ENCODE data around the gene EXOC5. TPM values are rescaled to one million over a fixed set of nuclear protein-coding genes. Genes with fewer than 3 reads are reported as not detected.

EXOC5 gene, protein sequence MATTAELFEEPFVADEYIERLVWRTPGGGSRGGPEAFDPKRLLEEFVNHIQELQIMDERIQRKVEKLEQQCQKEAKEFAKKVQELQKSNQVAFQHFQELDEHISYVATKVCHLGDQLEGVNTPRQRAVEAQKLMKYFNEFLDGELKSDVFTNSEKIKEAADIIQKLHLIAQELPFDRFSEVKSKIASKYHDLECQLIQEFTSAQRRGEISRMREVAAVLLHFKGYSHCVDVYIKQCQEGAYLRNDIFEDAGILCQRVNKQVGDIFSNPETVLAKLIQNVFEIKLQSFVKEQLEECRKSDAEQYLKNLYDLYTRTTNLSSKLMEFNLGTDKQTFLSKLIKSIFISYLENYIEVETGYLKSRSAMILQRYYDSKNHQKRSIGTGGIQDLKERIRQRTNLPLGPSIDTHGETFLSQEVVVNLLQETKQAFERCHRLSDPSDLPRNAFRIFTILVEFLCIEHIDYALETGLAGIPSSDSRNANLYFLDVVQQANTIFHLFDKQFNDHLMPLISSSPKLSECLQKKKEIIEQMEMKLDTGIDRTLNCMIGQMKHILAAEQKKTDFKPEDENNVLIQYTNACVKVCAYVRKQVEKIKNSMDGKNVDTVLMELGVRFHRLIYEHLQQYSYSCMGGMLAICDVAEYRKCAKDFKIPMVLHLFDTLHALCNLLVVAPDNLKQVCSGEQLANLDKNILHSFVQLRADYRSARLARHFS
- polyA plus RNA-seq (2013, experiment 1 of 2; ENCODE audit: insufficient read length) = 57.3 TPM
- polyA plus RNA-seq (2013, experiment 2 of 2; ENCODE audit: insufficient read length) = 52.4 TPM

DNA sequence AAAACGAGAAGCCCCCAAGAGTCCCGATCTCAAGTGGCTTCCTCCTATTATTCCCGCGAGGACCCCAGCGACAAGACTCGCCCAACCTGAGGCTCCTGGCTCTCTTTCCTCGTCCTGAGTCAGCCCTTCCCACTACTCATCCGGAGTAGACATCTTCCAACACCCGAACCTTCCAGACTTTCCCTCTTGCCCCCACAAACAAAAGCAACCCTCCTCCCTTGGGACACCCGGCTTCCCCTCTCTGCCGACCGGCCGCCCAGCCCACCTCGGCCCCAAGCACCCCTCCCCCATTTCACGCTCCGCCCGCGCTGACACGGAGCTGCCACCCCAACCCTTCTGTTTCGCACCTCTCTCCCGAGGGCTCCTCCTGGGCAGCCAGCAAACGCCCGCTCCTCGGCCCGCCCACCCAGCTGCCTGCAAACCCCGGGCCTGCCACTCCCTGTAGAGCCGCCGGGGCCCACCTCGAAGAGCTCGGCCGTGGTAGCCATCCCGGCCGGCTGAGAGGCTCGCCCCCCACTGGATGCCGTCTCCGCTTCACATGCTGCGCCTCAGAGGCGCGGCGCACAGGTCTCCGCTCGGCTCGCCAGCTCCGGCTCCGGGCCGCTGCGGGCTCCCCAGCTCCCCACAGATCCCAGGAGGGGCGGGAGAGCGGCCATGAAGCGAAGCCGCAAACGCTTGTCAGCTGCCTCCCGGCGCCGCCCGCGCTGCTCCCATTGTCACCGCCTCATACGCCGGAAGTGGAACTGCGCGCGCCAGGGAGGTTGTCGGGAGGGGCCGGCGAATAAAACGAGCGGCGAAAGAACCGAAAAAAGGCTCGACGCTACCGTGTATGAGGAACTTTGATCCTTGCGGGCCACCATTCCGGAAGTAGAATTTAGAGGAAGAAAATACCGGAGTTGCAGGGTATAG is at the start of gene EXOC5, which contains the start of gene AP5M1:
Gene EXOC5 (minus strand): TSS at position 745 of the 909 bp plus-strand sequence. CDS start 257 bp downstream, at position 488.
Gene AP5M1 (plus strand): TSS at position 811 of the 909 bp plus-strand sequence. CDS start 344 bp downstream, outside the sequence.
- peak; percentile 92 for DNase-seq

DNA sequence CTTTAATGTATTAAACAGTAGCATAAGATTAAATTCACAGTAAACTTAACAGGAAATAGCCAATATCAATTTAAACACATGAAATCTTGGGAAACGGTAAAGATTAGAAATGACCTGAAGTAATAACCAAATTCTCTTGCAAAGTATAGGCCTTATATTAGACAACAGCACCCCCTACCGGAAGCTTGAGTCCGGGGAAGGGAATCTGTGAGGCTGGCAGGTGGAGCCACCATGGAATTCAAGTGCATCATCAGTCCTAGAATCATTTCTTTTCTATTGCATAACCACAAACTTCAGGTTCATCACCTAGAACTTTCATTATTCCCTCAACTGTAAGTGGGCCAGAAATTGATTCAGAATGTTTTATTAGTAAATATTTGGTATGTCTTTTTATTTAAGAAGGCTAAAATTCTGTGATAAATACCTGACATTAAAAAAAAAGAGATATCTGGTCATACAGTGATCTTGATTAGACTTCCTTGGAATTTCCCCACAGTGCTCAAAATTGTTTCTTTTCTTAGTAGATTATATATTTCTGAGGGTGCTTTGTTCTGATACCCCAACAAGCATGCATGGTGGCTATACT is 48.6 kb upstream of the EXOC5 start:
- peak; percentile 64 for DNase-seq

DNA sequence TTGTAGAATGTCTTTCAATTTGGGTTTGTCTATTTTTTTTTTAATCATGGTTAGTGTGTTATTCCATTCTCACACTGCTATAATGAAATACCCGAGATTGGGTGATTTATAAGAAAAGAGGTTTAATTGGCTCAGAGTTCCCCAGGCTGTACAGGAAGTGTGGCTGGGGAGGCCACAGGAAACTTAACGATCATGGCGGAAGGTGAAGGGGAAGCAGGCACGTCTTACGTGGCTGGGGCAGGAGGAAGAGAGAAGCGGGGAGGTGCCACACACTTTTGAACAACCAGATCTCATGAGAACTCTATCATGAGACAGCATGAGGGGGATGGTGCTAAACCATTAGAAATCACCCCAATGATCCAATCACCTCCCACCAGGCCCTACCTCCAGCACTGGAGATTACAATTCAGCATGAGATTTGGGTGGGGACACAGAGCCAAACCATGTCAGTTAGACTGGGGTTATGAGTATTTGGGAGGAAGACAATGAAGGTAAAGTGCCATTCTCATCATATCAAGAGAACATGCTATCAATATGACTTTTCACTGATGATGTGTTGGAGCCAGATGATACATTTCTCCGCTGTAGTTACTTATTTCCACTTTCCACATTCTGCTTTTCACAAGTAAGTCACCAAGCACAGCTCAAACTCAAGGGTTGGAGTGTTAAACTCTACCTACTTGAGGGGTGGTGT is 45.8 kb upstream of the EXOC5 start:
- no peak for DNase-seq

DNA sequence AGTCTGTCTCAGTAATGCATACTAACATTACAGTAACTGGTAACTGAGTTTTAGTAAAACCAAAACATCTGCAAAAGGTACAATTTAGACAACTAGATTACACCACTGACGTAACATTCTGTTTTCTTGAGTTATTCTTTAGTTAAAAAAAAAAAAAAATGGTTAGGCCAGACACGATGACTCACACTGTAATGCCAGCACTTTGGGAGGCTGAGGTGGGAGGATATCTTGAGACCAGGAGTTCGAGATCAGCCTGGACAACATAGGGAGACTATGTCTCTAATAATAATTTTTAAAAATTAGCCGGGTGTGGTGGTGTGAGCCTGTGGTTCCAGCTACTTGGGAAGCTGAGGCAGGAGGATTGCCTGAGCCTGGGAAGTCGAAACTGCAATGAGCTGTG is 34.2 kb upstream of the EXOC5 start:
- DNase-seq = no peak

DNA sequence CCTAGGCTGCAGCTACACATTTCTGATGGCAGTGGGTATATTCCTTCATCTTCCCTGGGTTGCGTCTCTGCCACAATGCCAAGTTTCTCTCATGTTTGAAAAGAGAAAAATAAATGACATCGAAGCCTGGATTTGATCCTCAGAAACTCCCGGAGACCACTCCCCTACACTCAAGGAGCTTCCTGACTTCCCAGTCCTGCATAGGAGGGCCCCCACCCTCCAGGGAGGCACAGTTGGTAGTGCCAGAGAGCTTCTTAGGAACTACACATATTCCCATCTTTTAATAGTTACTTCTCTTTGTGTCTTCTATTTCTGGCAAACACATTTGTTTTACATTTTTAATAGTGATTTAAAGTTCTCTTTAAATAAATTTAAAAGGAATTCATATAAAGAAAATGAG is 30.8 kb upstream of the EXOC5 start:
- no peak for DNase-seq

DNA sequence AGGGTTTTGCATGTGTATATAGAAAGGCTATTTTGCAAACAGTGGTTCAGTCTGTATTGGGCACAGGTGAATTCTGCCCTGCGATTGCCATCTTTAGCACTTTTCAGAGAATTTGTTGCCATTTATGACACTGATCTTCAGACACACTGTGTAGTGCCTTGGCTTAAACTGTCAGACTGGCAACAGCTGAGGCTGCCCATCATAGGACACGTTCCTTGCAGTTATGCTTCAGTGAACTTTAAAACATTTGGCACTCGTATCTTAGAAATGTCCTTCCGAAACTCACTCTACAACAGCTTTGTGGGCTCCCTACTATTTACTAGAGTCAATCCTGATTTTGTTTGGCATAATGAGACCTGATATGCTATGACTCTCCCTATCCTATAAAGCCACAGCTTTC is 29.1 kb upstream of the EXOC5 start:
- DNase-seq = no peak

DNA sequence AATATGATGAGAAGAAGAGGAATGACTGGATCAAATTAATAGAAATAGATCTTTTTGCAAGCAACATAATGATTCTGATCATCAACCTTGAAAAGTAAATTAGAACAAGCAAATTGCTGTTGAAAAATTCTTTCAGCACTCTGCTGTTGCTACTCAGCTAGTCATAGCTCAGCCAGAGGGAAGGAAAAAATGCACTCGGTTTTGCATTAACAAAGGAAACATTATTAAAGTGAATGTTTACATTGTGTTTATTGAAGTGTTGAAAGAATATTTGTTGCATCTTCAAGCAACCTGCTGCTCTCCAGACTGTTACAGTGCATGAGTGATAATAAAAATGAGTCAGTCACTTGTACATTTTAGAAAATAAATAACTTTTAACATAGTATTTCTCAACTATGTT is 26.5 kb upstream of the EXOC5 start:
- no peak for DNase-seq

DNA sequence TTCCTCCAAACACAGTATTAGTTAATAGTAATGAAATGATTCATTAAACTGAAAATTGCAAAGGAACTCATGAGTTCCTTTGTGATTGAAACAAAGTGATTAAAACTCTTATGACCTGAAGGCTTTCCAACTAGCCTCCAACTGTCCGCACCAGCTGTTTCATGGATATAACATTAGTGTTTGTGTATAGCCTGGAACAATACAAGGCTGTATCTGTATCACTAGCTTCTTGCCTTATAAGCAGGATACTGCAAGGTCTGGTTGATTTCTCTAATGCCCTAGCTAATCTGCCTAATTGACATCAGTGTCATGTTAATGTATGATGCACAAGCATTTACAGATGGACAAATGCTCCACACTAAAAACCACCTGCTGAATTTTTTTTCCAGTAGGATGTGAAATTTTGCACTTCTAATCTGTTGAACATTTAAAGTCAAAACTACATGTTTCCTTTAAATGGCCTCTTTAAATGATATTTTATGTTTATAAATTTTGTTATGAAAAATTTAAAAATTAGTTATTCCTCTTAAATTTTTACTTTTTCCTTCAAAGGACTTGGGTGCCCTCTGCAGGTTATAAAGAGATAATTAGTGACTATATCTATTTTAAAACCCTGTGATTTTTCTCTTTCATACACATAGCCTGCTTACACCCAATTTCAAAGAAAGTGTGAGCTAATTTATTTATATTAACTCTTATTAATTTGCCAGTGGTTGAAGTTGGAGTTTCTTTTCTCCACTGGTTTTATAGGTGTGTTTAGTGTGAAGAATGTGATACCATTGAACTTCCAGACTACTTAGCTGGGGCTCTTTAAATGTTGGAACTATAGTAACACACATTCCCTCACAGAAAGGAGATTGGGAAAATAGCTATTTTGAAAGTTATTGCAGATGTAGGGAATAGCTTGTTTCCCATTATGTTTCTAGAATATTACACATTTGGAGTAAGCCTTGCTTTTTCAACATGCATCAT is 25.4 kb upstream of the EXOC5 start:
- DNase-seq = no peak

DNA sequence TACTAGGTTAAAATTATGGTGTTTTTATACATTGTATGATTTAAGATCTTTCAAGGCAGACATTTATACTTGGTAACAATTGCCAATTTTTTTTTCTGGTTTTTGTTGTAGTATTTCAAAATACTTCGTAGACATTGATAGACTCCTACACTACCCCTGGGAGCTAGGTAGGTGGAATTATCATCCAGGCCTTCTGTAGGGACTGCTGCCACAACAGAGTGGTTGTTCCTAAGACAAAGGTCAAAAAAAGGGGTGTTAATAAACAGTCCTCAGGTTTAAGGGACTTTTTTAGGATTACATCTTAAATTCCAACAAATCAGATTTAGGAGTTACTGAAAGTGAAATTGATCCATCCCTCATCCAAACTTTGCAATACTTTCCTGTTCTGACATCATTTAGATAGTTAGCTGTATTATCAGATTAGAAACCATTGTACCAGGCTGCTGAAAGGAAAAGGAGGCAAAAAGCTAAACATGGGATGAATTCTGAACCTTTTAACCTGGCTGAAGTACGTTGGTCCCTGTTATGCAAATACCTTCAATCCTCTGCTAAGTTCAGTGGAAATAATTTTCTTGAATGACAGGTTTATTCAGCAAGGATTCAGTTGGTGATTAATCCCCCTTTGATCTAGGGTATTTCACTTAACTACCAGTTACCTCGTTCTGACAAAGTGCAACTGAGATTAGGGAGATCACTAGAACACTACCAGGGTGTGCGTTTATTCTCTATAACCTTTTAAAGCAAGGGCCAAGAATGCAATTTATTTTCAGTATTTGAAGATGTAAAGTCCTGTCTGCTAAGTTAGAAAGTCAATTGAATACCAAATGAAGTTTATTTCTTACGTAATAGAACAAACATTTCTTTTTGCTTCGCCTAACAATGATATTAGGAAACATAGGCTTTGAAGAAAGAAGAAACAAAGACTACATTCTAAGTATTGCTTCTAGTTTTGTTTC is 23.3 kb upstream of the EXOC5 start:
- DNase-seq = no peak

DNA sequence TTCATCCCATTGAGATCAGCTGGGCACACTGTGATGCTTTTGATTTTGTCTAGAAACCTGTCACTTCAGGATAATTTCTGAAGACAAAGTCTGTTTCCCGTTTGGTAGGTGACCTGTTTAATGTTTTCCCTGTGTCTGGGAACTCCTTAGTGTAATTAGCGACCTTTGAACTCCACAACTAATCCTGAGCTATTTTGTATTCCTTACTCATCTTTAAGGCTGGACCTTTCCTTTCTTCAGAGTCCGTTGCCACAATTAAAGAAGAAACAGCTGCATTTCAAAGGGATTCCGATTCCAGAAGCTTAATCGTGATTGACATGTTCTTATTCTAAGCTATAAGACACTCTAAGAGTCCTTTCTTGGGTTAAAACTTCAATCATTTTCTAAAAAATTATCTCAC is 22.0 kb upstream of the EXOC5 start:
- no peak for DNase-seq

DNA sequence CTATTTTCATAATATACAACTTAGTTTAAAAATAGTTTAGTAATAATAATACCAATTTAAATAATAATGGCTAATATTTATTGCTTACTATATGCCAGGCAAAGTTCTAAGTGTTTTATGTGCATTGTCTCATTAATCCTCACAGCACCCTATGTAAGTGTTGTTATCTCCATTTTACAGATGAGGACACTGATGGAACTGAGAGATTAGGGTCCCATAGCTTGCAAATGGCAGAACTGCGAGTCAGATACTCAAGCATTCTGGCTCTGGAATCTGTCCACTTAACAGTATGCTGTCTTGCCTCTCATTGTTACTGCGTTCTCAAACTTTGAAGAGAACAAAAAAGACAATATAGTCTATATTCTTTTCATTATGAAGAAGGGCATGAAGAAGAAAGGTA is 19.0 kb upstream of the EXOC5 start:
- no peak for DNase-seq

DNA sequence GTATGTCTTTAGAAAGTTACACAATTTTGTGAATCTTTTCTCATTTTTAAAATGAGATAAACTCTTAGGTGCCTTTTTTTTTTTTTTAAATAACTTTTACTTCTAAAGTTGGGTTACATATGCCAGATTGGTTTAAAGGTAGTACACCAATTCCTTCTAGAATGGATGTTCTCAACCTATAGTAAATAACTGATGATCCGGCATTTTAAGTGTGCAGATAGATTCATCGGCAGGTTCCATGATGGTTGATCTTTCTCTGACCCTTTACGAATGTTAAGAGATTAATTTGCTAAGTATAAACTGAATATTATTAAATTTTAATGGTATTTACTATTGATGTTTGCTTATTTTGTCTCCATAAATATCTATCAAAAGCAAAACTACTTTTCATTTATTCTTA is 8.4 kb upstream of the EXOC5 start:
- no peak for DNase-seq

DNA sequence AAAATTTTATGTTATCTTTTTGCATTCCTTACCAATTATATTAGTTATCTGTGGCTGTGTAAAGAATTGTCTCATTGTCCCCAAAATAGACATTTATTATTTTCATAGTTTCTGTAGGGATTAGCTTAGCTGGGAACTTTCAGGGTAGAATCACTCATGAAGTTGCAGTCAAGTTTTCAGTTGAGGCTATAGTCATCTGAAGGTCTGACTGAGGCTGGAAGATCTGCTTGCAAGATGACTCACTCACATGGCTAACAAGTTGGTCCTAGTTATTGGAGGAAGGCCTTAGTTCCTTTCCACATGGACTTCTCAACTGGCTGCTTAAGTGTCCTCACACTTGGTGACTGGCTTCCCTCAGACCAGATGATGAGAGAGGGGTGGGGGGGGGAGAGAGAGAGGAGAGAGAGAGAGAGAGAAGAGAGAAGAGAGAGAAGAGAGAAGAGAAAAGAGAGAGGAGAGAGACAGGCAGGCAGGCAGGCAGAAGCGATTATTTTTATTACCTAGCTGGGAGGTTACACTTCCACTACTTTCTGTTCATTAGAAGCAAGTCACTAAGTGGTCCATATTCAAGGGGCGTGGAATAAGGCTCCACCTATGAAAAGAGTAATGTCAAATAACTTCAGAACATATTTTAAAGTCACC is 6.4 kb upstream of the EXOC5 start:
- DNase-seq = no peak

DNA sequence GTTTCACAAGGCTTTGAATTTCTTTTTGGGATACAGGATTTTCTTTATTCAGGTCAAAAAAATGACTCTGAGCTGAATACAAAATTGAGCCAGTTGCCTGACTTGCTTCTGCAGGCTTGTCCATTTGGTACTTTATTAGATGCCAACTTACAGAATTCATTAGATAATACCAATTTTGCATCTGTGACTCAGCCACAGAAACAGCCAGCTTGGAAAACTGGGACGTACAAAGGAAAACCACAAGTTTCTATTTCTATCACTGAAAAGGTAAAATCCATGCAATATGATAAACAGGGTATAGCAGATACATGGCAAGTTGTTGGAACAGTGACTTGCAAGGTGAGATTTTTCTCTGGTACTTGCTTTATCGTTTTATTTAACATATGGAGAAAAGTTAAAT is 5.8 kb upstream of the EXOC5 start:
- DNase-seq = no peak

DNA sequence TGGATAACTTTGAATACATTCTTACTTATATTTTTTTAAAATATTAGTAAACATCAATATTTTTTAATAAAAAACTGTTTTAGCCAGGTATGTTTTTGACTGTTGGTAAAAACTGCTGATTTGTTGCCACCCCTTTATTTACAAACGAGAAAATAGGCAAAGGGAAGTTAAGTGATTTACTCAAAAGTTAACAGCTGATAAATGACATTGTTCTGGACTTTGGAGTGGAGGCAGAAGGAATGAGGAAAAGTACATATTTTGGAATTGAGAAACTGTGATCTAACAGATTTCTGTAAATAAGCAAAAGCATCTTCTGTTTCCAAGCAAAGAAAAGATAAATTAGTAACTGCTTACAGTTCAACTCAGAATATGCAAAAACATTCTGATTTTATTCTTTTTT is 4.5 kb upstream of the EXOC5 start:
- no peak for DNase-seq

DNA sequence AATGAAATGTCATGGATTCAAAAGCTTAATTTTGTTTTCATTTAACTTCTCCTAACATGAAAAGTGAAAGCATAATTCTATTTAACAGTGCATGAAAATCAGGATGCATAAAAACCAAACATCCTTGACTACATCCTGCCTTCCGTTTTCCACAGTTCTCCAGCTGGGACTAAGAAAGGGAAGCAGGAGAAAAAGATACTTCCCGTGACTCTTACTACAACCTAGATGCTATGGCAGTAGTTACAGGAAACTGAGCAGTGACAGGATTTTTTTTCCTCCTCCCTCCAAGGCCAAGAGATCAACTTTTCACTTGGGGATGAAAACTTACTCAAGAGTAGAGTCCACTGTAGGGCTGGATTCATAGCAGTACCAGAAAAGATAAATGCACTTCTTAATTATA is 2.6 kb downstream of the EXOC5 start:
- DNase-seq = peak; percentile 3

DNA sequence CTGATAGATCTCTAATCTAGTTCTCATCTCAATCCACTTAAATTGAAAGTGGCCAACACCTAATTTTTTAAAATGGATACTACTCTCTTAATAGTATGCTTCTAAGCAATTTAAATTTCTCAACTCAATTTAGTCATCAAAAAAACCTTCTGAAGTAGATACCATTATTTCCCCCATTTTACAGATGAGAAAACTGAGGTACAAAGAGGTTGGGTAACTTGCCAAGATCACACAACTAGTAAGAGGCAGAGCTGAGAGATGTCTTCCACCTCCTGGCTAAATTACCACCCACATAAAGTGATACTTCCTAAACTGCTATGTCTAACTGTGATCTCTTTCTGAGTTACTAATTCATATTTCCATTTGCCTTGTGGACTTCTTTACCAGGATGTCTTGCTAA is 6.6 kb downstream of the EXOC5 start:
- DNase-seq = no peak

DNA sequence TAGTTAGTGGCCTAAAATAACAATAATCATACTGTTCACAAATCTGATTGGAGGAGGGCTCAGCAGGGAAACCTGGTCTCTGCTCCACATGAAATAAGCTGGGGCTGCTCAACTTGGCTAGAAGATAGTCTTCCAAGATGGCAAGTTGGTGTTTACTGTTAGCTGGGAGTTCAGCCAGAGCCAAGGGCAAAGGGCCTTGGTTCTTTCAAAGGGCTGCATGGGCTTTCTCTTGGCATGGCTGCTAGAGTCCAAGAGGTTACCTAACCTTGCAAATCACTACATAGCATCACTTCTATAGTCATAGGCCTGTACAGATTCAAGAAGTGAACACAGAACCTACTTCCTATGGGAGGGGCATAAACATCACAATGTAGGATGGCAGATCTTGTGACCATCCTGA is 7.1 kb downstream of the EXOC5 start:
- DNase-seq = no peak

DNA sequence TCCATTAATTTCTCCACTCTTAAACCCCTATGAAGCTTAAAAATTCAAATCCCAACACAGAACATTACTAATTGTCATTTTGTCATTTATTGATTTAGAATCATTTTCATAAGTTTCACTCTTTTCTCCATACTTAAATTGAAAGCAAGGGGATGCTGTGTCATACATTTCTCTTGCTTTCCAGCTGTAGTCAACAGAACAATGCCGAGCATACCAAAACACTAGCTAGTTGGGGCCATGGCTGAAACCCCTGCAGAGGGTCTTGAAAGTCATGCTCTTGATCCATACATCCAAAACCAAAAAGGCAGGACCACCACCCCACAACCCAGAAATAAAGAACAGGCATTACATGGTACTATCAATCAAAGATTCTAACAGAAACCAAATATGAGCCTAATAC is 9.0 kb downstream of the EXOC5 start:
- no peak for DNase-seq
